ENCODE data around the gene BECN2.
A peak's percentile ranks its signal among the peaks of the same experiment; 100 is the strongest.

Gene BECN2

GRCh38 chr1:241944300-241944699, 13.3 kb upstream of the BECN2 start:
- H3K9me3 ChIP-seq (replicated peaks; ENCODE audit: insufficient read depth, low read length) = no peaks in the 10 kb centered on the region
- H3F3A ChIP-seq (ENCODE audit: insufficient read depth, low read length) = no peaks in the 10 kb centered on the region
- H3K27ac ChIP-seq (ENCODE audit: low read length) = no peak overlapping the region
- no peak overlapping the region for H3K9ac ChIP-seq (ENCODE audit: low read length)
- H2AFZ ChIP-seq (ENCODE audit: low read length) = peak overlapping the region; percentile 32
- H3K9me2 ChIP-seq (replicated peaks; ENCODE audit: insufficient read depth, low read length) = no peaks in the 10 kb centered on the region
- no peaks in the 10 kb centered on the region for H3K79me2 ChIP-seq (ENCODE audit: low read length)
- H3K4me1 ChIP-seq (ENCODE audit: low read length) = no peaks in the 10 kb centered on the region
- H3K36me3 ChIP-seq (replicated peaks; ENCODE audit: insufficient read depth, low read length) = no peaks in the 10 kb centered on the region
- H3K4me3 ChIP-seq (ENCODE audit: low read length) = no peak overlapping the region
- H4K20me1 ChIP-seq (ENCODE audit: insufficient read depth, low read length) = no peaks in the 10 kb centered on the region
- no peak for TF ChIP-seq EZH2 (optimal IDR thresholded peaks at IDR 0.05; ENCODE audit: low read depth, low read length)
- no peak for TF ChIP-seq EZH2phosphoT487 (IDR thresholded peaks at IDR 0.05; ENCODE audit: low read length)
- no peak for TF ChIP-seq CTCF (IDR thresholded peaks at IDR 0.05; ENCODE audit: low read length)
- no peak for DNase-seq
- H3K27me3 ChIP-seq (replicated peaks; ENCODE audit: insufficient read depth, low read length) = no peaks in the 10 kb centered on the region
- H3K4me2 ChIP-seq (ENCODE audit: low read depth, low read length) = peak overlapping the region; percentile 47; the same call in 1 of the 2 replicates

- Histone ChIP-seq H3K9me3 (replicated peaks; ENCODE audit: insufficient read depth, low read length) (no peaks in the 10 kb centered on the region), H3K36me3 (replicated peaks; ENCODE audit: insufficient read depth, low read length) (no peaks in the 10 kb centered on the region), H3K79me2 (ENCODE audit: low read length) (no peaks in the 10 kb centered on the region), H3F3A (ENCODE audit: insufficient read depth, low read length) (no peaks in the 10 kb centered on the region), H3K9me2 (replicated peaks; ENCODE audit: insufficient read depth, low read length) (no peaks in the 10 kb centered on the region), H3K4me1 (ENCODE audit: low read length) (no peaks in the 10 kb centered on the region), H3K4me3 (ENCODE audit: low read length) (no peak overlapping the region), H3K27me3 (replicated peaks; ENCODE audit: insufficient read depth, low read length) (no peaks in the 10 kb centered on the region), H2AFZ (ENCODE audit: low read length) (no peak overlapping the region), H3K27ac (ENCODE audit: low read length) (no peak overlapping the region), H4K20me1 (ENCODE audit: insufficient read depth, low read length) (no peaks in the 10 kb centered on the region), H3K4me2 (ENCODE audit: low read depth, low read length) (no peak overlapping the region), H3K9ac (ENCODE audit: low read length) (no peak overlapping the region)
- no peak for DNase-seq
- TF ChIP-seq CTCF (IDR thresholded peaks at IDR 0.05; ENCODE audit: low read length) (no peak), EZH2phosphoT487 (IDR thresholded peaks at IDR 0.05; ENCODE audit: low read length) (no peak), EZH2 (optimal IDR thresholded peaks at IDR 0.05; ENCODE audit: low read depth, low read length) (no peak)
These were observed 10.2 kb upstream of the BECN2 start for GRCh38 chr1:241947354-241947753.

- H3K9me3 ChIP-seq (replicated peaks; ENCODE audit: insufficient read depth, low read length) = no peaks in the 10 kb centered on the region
- H3K79me2 ChIP-seq (ENCODE audit: low read length) = no peaks in the 10 kb centered on the region
- H3K27me3 ChIP-seq (replicated peaks; ENCODE audit: insufficient read depth, low read length) = no peaks in the 10 kb centered on the region
- no peak overlapping the region for H3K4me2 ChIP-seq (ENCODE audit: low read depth, low read length)
- no peaks in the 10 kb centered on the region for H3F3A ChIP-seq (ENCODE audit: insufficient read depth, low read length)
- H4K20me1 ChIP-seq (ENCODE audit: insufficient read depth, low read length) = no peaks in the 10 kb centered on the region
- H3K27ac ChIP-seq (ENCODE audit: low read length) = no peak overlapping the region
- H3K36me3 ChIP-seq (replicated peaks; ENCODE audit: insufficient read depth, low read length) = no peaks in the 10 kb centered on the region
- H3K4me1 ChIP-seq (ENCODE audit: low read length) = no peaks in the 10 kb centered on the region
- no peak overlapping the region for H3K4me3 ChIP-seq (ENCODE audit: low read length)
- no peak overlapping the region for H2AFZ ChIP-seq (ENCODE audit: low read length)
- DNase-seq = no peak
- TF ChIP-seq EZH2 (optimal IDR thresholded peaks at IDR 0.05; ENCODE audit: low read depth, low read length) = no peak
- TF ChIP-seq CTCF (IDR thresholded peaks at IDR 0.05; ENCODE audit: low read length) = no peak
- no peak for TF ChIP-seq EZH2phosphoT487 (IDR thresholded peaks at IDR 0.05; ENCODE audit: low read length)
- H3K9ac ChIP-seq (ENCODE audit: low read length) = no peak overlapping the region
- no peaks in the 10 kb centered on the region for H3K9me2 ChIP-seq (replicated peaks; ENCODE audit: insufficient read depth, low read length)
These were observed 7.2 kb upstream of the BECN2 start for GRCh38 chr1:241950390-241950789.

All from MM.1S (cell line).